AG09319 (cell line): ENCODE data around the gene NEK3.

Experiments
- DNase-seq: peaks from one replicate; pipeline ENCODE4 v3.0.0-alpha.2; 2010; ENCODE audit warnings: low read depth; ENCODE audit errors: extremely low read depth
- TF ChIP-seq, protein P1 (sequence below): IDR thresholded peaks from 2 replicates; pipeline ENCODE4 v1.5.1; 2011; ENCODE audit warnings: low read depth, mild to moderate bottlenecking, inconsistent platforms, low read length, moderate library complexity

NEK3 gene

DNA sequence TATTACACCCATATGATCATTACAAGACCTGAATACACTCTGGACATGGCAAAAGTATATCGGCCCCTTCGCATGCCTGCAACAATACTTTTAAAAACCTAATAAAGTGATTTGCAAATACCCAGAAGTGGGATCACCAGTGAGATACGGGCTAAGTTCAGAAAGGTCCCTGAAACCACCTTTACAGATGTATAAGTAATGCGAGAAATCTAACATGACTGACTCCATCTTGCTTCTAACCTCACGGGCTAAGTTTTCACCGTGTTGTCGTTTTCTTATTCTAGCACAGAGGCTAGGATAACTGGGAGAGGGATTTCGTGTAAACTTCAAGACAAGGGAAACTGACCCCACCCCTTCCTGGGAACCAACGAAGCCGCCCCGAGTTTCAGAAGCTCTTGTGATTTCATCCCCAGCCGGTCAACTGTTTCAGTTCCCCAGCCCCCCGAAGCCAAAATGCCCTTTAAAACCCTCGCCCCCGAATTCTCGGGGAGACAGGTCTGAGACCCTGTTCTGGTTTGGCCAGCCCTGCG lies 703 bp downstream of the NEK3 start:
- no peak for DNase-seq
- TF ChIP-seq, protein P1, sequence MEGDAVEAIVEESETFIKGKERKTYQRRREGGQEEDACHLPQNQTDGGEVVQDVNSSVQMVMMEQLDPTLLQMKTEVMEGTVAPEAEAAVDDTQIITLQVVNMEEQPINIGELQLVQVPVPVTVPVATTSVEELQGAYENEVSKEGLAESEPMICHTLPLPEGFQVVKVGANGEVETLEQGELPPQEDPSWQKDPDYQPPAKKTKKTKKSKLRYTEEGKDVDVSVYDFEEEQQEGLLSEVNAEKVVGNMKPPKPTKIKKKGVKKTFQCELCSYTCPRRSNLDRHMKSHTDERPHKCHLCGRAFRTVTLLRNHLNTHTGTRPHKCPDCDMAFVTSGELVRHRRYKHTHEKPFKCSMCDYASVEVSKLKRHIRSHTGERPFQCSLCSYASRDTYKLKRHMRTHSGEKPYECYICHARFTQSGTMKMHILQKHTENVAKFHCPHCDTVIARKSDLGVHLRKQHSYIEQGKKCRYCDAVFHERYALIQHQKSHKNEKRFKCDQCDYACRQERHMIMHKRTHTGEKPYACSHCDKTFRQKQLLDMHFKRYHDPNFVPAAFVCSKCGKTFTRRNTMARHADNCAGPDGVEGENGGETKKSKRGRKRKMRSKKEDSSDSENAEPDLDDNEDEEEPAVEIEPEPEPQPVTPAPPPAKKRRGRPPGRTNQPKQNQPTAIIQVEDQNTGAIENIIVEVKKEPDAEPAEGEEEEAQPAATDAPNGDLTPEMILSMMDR: no peak

DNA sequence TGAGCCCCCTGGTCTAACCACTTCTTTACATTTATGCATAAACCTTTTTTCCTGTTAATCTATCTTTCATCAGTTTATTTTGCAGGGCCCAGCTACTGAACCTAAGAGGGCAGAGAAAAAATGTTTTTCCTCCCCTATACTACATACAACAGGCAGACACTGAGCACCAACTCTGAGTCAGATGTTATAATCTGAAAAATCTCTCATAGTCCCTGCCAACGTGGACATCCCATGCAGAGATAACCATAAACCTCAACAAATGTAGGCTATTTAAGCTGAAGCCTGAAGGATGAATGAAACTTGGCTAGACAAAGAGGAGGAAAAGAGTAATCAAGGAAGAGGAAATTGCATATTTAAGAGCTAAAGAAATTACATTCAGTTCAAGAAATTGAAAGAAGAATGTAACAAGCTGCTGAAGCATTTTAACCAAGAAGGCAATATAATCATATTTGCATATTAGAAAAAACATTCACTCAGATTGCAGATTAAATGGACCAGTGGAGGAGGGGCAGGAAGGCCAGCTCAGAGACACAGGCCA lies 2.6 kb downstream of the NEK3 start:
- TF ChIP-seq, protein P1: no peak
- no peak for DNase-seq

DNA sequence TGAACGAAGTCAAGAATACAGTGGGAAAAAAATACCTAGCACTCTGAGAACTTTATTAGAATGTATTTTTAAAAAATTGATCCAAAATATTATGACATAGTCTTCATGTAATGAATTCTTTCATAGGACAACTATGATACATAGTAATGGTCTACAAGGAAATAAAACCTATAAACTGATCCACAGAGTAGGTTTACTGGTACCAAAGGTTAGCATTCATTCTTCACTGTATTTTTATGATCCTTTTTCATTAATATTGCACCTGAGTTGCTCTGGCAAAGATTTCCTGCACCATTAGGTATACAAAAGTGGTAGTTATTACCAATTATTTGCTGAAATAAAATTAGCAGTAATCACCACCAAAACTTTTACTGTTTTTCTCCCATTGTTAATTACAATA lies 4.2 kb downstream of the NEK3 start:
- TF ChIP-seq, protein P1: no peak

DNA sequence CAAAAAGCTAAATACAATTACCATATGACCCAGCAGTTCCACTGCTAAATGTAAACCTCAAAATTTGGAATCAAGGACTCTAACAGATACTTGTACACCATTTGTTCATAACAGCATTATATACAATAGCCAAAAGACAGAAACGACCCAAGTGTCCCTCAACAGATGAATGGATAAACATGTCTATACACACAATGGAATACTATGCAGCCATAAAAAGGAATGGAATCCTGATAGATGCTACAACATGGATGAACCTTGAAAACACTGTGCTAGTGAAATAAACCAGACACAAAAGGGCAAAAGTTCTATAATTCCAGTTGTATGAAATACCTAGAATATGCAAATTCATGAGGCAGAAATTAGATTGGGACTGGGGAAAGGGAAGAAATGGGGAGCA lies 12.2 kb downstream of the NEK3 start:
- DNase-seq: no peak
- TF ChIP-seq, protein P1: no peak

More for the DNA sequence above, 4.2 kb downstream of the NEK3 start:
- DNase-seq: no peak

DNA sequence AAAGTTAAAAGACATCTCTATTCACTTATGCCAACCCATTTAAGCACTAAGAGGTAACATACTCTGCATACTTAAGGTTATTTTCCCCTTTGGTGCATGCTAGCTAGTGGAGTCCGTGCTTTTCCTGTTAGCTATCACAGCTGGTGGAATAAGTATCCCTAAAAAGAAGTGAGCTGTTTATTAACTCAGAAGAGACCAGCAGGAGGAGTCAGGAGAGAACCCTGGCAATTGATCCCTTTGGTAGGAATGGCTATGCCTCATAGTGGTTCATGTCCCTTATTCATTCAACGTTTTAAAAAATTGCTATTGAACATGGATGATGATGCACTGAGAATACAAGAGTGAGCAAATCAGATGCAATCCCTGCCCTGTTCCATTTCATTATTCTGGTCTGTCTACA lies 18.1 kb downstream of the NEK3 start:
- TF ChIP-seq, protein P1: no peak
- DNase-seq: no peak

DNA sequence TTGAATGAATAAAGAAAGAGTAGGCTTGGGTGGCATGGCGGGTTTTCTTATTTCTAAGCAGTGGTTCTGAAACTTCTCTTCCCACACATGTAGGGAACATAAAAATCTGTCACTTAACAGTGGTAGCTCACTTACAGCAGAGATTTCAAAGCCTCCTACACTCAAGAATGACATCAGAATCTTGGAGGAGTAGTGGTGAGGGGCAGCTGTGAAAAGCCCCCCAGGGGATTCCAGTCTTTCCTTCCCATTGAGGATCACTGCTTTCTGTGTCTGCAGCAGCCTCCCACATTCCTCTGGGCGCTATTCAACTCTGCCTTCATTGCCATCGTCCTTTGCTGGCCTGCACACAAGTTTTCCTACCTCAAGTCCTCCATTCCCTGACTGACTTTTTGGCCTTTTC lies 21.9 kb downstream of the NEK3 start:
- TF ChIP-seq, protein P1: no peak
- DNase-seq: no peak

DNA sequence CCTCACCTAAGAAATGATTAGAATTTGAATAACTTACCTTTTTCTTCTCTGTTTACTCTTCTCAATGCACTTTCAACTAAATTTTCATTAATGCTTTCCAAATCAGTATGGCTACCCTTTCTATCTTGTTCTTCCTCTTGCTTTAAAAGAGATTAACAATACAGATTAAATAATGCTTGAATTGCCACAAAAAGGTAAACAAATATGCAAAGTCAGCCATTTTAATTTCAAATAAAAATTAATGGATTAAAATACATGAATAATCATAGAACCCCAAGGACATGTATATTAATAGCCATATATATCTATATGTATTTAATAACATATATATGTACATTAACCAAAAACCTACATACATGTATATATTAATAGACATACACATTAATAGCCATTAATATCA lies 22.6 kb downstream of the NEK3 start:
- TF ChIP-seq, protein P1: no peak
- no peak for DNase-seq
